HepG2 (cell line): ENCODE results near the gene TTC39C. TPM values are rescaled to one million over a fixed set of nuclear protein-coding genes. Genes with fewer than 3 reads are reported as not detected.

Source experiments
- BRF2 ChIP-seq: sonication (generic); formaldehyde crosslinking; IDR thresholded peaks from 2 replicates; pipeline ENCODE4 v1.8.1; 2022; ENCODE audit warnings: mild to moderate bottlenecking, missing genetic modification reagents
- CTCF ChIP-seq: sonication (generic); formaldehyde crosslinking; IDR thresholded peaks from 2 replicates; pipeline ENCODE4 v1.5.0; 2020; ENCODE audit warnings: mild to moderate bottlenecking, missing genetic modification reagents, moderate library complexity
- E2F2 ChIP-seq: sonication (generic); formaldehyde crosslinking; IDR thresholded peaks from 2 replicates; pipeline ENCODE4 v1.4.0; 2020; ENCODE audit warnings: missing genetic modification reagents, borderline replicate concordance
- E2F5 ChIP-seq: sonication (generic); formaldehyde crosslinking; conservative IDR thresholded peaks from 2 replicates; pipeline ENCODE4 v1.4.0; 2020; ENCODE audit warnings: missing genetic modification reagents
- JUN ChIP-seq: sonication (generic); formaldehyde crosslinking; IDR thresholded peaks from 2 replicates; pipeline ENCODE4 v1.4.0; 2020; ENCODE audit warnings: mild to moderate bottlenecking, missing genetic modification reagents
- KDM5B ChIP-seq: sonication (generic); formaldehyde crosslinking; IDR thresholded peaks from 2 replicates; pipeline ENCODE4 v1.4.0; 2020; ENCODE audit warnings: missing genetic modification reagents, mild to moderate bottlenecking, borderline replicate concordance
- TRIM22 ChIP-seq: fragments of 450-650 bp; IDR thresholded peaks from 2 replicates; pipeline ENCODE4 v1.6.1; 2017
- ZBTB20 ChIP-seq: sonication (generic); formaldehyde crosslinking; IDR thresholded peaks from 2 replicates; pipeline ENCODE4 v1.8.1; 2023; ENCODE audit warnings: missing genetic modification reagents, low read depth, mild to moderate bottlenecking, borderline replicate concordance
- ZNF12 ChIP-seq: sonication (generic); formaldehyde crosslinking; IDR thresholded peaks from 2 replicates; pipeline ENCODE4 v1.5.0; 2020; ENCODE audit warnings: missing genetic modification reagents
- ZNF280D ChIP-seq: sonication (generic); formaldehyde crosslinking; IDR thresholded peaks from 2 replicates; pipeline ENCODE4 v1.5.1; 2020; ENCODE audit warnings: mild to moderate bottlenecking, missing genetic modification reagents
- ZNF672 ChIP-seq: sonication (generic); formaldehyde crosslinking; IDR thresholded peaks from 2 replicates; pipeline ENCODE4 v1.8.1; 2022; ENCODE audit warnings: missing genetic modification reagents
- ZNF674 ChIP-seq: sonication (generic); formaldehyde crosslinking; IDR thresholded peaks from 2 replicates; pipeline ENCODE4 v1.5.0; 2020; ENCODE audit warnings: low read depth, mild to moderate bottlenecking, missing genetic modification reagents
- polyA plus RNA-seq, 8 experiments: library from polyadenylated mRNA; depleted of rRNA in 3 of 8; stranded (reverse) in 7 of 8; unstranded in 1 of 8; fragments of >200 nt; fragmentation: Illumina TruSeq in 4 of 8; extraction: Trizol in 4 of 8; gene quantifications; 2 replicates each; pipeline versions ENCODE4 v1.2.1 to v1.2.3, GENCODE V29; 2011 to 2016; ENCODE audit warnings: low read depth in 4 of 8, missing spikeins in 1 of 8, mixed read lengths in 1 of 8; ENCODE audit not compliant: insufficient read depth in 1 of 8
- total RNA-seq, 5 experiments: library from RNA; depleted of rRNA; stranded (reverse); fragments of >200 nt; fragmentation: Illumina TruSeq; extraction: Trizol; gene quantifications; 2 replicates each; pipeline ENCODE4 v1.2.3, GENCODE V29; 2016; ENCODE audit warnings: low read depth in 1 of 5
- TF ChIP-seq, protein P1 (sequence below): sonication (generic); formaldehyde crosslinking; IDR thresholded peaks from 2 replicates; pipeline ENCODE4 v1.5.0; 2020; ENCODE audit warnings: missing genetic modification reagents, mild to moderate bottlenecking, borderline replicate concordance
- TF ChIP-seq, protein P2 (sequence below): sonication (generic); formaldehyde crosslinking; IDR thresholded peaks from 2 replicates; pipeline ENCODE4 v1.8.0; 2022; ENCODE audit warnings: mild to moderate bottlenecking, missing genetic modification reagents

TTC39C gene
- total and polyA plus RNA-seq, 2 of the 13 experiments (the other 11 are each of a cell fraction or from before 2014, with no cell fraction given) = 19.1 to 25.9 TPM

- peak; percentile 65; the same call in 1 of the 2 replicates for TF ChIP-seq BRF2
- TF ChIP-seq ZNF12 (CRISPR knock-in tag) = no peak
- no peak for TF ChIP-seq ZNF672 (CRISPR knock-in tag)
- TF ChIP-seq, protein P1, sequence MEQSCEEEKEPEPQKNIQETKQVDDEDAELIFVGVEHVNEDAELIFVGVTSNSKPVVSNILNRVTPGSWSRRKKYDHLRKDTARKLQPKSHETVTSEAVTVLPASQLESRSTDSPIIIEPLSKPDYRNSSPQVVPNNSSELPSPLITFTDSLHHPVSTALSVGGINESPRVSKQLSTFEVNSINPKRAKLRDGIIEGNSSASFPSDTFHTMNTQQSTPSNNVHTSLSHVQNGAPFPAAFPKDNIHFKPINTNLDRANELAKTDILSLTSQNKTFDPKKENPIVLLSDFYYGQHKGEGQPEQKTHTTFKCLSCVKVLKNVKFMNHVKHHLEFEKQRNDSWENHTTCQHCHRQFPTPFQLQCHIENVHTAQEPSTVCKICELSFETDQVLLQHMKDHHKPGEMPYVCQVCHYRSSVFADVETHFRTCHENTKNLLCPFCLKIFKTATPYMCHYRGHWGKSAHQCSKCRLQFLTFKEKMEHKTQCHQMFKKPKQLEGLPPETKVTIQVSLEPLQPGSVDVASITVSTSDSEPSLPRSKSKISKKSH (CRISPR knock-in tag) = no peak
- 0 out of 2 replicates have a peak, but pooled peaks have one; percentile 23 for TF ChIP-seq ZNF674 (CRISPR knock-in tag)
- TF ChIP-seq KDM5B = no peak; the same call in 1 of the 2 replicates
- TF ChIP-seq E2F5 (CRISPR knock-in tag) = peak; percentile 59; the same call in 1 of the 2 replicates
- TF ChIP-seq ZNF280D (CRISPR knock-in tag) = no peak
- no peak for TF ChIP-seq ZBTB20 (CRISPR knock-in tag)
- TF ChIP-seq CTCF (CRISPR knock-in tag) = no peak
- no peak for TF ChIP-seq E2F2
- TF ChIP-seq, protein P2, sequence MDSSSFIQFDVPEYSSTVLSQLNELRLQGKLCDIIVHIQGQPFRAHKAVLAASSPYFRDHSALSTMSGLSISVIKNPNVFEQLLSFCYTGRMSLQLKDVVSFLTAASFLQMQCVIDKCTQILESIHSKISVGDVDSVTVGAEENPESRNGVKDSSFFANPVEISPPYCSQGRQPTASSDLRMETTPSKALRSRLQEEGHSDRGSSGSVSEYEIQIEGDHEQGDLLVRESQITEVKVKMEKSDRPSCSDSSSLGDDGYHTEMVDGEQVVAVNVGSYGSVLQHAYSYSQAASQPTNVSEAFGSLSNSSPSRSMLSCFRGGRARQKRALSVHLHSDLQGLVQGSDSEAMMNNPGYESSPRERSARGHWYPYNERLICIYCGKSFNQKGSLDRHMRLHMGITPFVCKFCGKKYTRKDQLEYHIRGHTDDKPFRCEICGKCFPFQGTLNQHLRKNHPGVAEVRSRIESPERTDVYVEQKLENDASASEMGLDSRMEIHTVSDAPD (CRISPR knock-in tag) = no peak
- no peak for TF ChIP-seq TRIM22
- TF ChIP-seq JUN (CRISPR knock-in tag) = no peak
These were observed at the start of gene TTC39C (continued) for GRCh38 chr18:24014062-24014985.
